PC-3 (cell line): ENCODE results near the gene SHBG. TPM values are rescaled to one million over a fixed set of nuclear protein-coding genes. Genes with fewer than 3 reads are reported as not detected.

Source experiments
- ATAC-seq: fragments of 200-7000 bp; cut with Tn5 transposase; 2 replicates; pipeline ENCODE4 v1.9.1; 2020; ENCODE audit warnings: mild to moderate bottlenecking, moderate library complexity
- BruUV-seq: library from RNA; stranded (reverse); fragments of 400-500 nt; replicated peaks from 2 replicates; lab custom pipeline; 2021; lab: Mats Ljungman, UMichigan
- CTCF ChIA-PET: fragments of 300-600 bp; sonication (Branson Sonifier 250); formaldehyde crosslinking; loops from one replicate; lab custom pipeline; 2022; ENCODE audit warnings: antibody characterized with exemption; lab: Charles Lee
- POLR2A ChIA-PET: fragments of 300-600 bp; sonication (Branson Sonifier 250); formaldehyde crosslinking; loops from one replicate; lab custom pipeline; 2022; ENCODE audit warnings: antibody characterized with exemption; ENCODE audit not compliant: unreplicated experiment; lab: Charles Lee
- DNase-seq: peaks from one replicate; pipeline ENCODE4 v3.0.0-alpha.2; 2015
- H2AFZ ChIP-seq: fragments of 300-600 bp; sonication (generic); 2 replicates; pipeline ENCODE4 v1.6.0; 2016; ENCODE audit warnings: antibody characterized with exemption, low read length
- H3F3A ChIP-seq: fragments of 300-600 bp; sonication (generic); one replicate; pipeline ENCODE4 v1.6.0; 2017; ENCODE audit warnings: antibody characterized with exemption, low read length, control low read depth, mild to moderate bottlenecking; ENCODE audit not compliant: unreplicated experiment
- H3K27ac ChIP-seq: fragments of 300-600 bp; sonication (generic); 2 replicates; pipeline ENCODE4 v1.5.1; 2016; ENCODE audit warnings: mild to moderate bottlenecking, low read length
- H3K27me3 ChIP-seq: fragments of 300-600 bp; sonication (generic); 2 replicates; pipeline ENCODE4 v1.6.1; 2016; ENCODE audit warnings: low read length, mixed read lengths
- H3K36me3 ChIP-seq: fragments of 300-600 bp; sonication (generic); 2 replicates; pipeline ENCODE4 v1.6.1; 2016; ENCODE audit warnings: low read depth, mixed run types, low read length, mixed read lengths
- H3K4me1 ChIP-seq: fragments of 300-600 bp; sonication (generic); 2 replicates; pipeline ENCODE4 v1.5.1; 2016; ENCODE audit warnings: low read length; ENCODE audit not compliant: insufficient read depth
- H3K4me2 ChIP-seq: fragments of 300-600 bp; sonication (generic); 2 replicates; pipeline ENCODE4 v1.6.0; 2016; ENCODE audit warnings: low read length
- H3K4me3 ChIP-seq: fragments of 300-600 bp; sonication (generic); 2 replicates; pipeline ENCODE4 v1.5.1; 2016; ENCODE audit warnings: mild to moderate bottlenecking, low read length, mixed read lengths
- H3K79me2 ChIP-seq: fragments of 300-600 bp; sonication (generic); 2 replicates; pipeline ENCODE4 v1.6.1; 2017; ENCODE audit warnings: low read length, mixed read lengths
- H3K9ac ChIP-seq: fragments of 300-600 bp; sonication (generic); 2 replicates; pipeline ENCODE4 v1.6.0; 2016; ENCODE audit warnings: mild to moderate bottlenecking, low read length
- H3K9me2 ChIP-seq: fragments of 300-600 bp; sonication (generic); replicated peaks from 2 replicates; pipeline ENCODE4 v1.6.1; 2016; ENCODE audit warnings: mixed run types, low read length, mixed read lengths
- H3K9me3 ChIP-seq: fragments of 300-600 bp; sonication (generic); 2 replicates; pipeline ENCODE4 v1.6.1; 2016; ENCODE audit warnings: low read length, mixed read lengths
- H4K20me1 ChIP-seq: fragments of 300-600 bp; sonication (generic); 2 replicates; pipeline ENCODE4 v1.6.1; 2016; ENCODE audit warnings: low read length, mixed read lengths
- EZH2 ChIP-seq: fragments of 300-600 bp; sonication (generic); IDR thresholded peaks from one replicate; pipeline ENCODE4 v1.6.1; 2017; ENCODE audit warnings: antibody characterized with exemption, mild to moderate bottlenecking, low read length; ENCODE audit not compliant: unreplicated experiment
- EZH2phosphoT487 ChIP-seq: fragments of 300-600 bp; sonication (generic); IDR thresholded peaks from 2 replicates; pipeline ENCODE4 v1.6.1; 2018; ENCODE audit warnings: mild to moderate bottlenecking, antibody characterized with exemption, low read length, borderline replicate concordance
- intact Hi-C: fragments of 100-400 bp; cut with micrococcal nuclease; formaldehyde crosslinking; loops from 2 replicates; pipeline ENCODE4 v1.9.0; 2023
- total RNA-seq: library from RNA; depleted of rRNA; stranded (reverse); fragments of >200 nt; gene quantifications from 2 replicates; pipeline ENCODE4 v1.2.3, GENCODE V29; 2014
- TF ChIP-seq, protein P1 (sequence below): fragments of 300-600 bp; sonication (generic); conservative IDR thresholded peaks from 2 replicates; pipeline ENCODE4 v1.5.1; 2017; ENCODE audit warnings: antibody characterized with exemption, low read depth, mild to moderate bottlenecking, low read length

Gene SHBG
- total RNA-seq, 1 experiment from 2014 or later = not detected

DNA sequence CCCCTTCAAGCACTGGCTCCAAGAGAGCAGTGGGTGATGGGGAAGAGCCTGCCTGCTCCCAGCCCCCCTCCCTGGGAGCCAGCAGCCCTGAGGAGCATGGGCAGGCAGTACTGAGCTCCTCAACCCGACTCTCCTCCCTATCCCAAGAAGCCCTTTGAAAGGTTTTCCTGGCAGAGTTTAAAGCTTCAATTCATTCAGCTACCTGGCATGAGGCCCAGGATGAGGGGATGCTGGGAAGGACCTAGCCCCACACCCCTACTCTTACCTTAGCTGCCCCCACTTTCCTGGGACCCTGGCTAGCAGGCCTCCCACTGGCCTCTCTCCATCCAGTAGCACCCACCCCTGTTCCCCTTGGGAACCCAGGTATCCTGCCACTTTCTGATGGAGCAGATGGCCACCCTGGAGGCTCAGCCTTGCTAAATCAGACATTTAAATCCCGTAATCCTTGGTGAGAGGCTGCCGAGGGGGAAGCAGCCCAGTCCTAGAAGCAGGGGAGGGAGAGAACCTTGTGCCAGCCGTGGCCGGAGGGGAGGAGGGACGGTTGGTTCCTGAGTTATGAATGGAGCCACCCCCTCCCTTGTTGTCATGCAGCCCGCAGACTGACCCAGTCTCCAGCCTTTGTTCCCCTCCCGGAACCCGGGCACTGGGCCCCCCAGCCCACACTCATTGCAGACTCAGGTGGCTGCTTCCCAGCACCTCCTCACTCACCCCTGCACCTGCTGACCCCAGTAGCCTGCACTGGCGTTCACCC, 37.9 kb downstream of the SHBG start:
- POLR2A ChIA-PET = interaction anchor here (0.6 to 0.7 kb wide), 2 partner anchors 12 to 77 kb away, joined by 4 read pairs; no protein-coding TSS in a partner anchor

GRCh38 chr17:7668482-7668881, 38.5 kb downstream of the SHBG start:
- CTCF ChIA-PET = no interaction called here
- no peak overlapping the region for H3K9ac ChIP-seq

More for the DNA sequence above, 37.9 kb downstream of the SHBG start:
- Histone ChIP-seq H3K4me3 (no peak overlapping the region), H3K27ac (no peak overlapping the region), H3K4me1 (no peaks in the 10 kb centered on the region), H3F3A (no peaks in the 10 kb centered on the region), H3K9ac (no peak overlapping the region), H3K36me3 (no peaks in the 10 kb centered on the region), H2AFZ (no peak overlapping the region), H3K9me3 (no peaks in the 10 kb centered on the region), H3K9me2 (no peaks in the 10 kb centered on the region), H3K27me3 (no peaks in the 10 kb centered on the region), H3K79me2 (no peaks in the 10 kb centered on the region), H4K20me1 (no peaks in the 10 kb centered on the region), H3K4me2 (no peak overlapping the region)
- TF ChIP-seq EZH2 = no peak
- TF ChIP-seq, protein P1, sequence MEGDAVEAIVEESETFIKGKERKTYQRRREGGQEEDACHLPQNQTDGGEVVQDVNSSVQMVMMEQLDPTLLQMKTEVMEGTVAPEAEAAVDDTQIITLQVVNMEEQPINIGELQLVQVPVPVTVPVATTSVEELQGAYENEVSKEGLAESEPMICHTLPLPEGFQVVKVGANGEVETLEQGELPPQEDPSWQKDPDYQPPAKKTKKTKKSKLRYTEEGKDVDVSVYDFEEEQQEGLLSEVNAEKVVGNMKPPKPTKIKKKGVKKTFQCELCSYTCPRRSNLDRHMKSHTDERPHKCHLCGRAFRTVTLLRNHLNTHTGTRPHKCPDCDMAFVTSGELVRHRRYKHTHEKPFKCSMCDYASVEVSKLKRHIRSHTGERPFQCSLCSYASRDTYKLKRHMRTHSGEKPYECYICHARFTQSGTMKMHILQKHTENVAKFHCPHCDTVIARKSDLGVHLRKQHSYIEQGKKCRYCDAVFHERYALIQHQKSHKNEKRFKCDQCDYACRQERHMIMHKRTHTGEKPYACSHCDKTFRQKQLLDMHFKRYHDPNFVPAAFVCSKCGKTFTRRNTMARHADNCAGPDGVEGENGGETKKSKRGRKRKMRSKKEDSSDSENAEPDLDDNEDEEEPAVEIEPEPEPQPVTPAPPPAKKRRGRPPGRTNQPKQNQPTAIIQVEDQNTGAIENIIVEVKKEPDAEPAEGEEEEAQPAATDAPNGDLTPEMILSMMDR = no peak
- no peak for TF ChIP-seq EZH2phosphoT487
- DNase-seq (no peak), ATAC-seq (no peak)
- intact Hi-C loops = no loop called here
- CTCF ChIA-PET = no interaction called here
- BruUV-seq = no TSS peak

More at GRCh38 chr17:7668482-7668881, 38.5 kb downstream of the SHBG start:
- BruUV-seq = no TSS peak
- no peaks in the 10 kb centered on the region for H3K27me3 ChIP-seq
- peaks cover 5% of the 10 kb centered on the region for H3K36me3 ChIP-seq
- no peaks in the 10 kb centered on the region for H3K9me3 ChIP-seq
- POLR2A ChIA-PET = no interaction called here
- no peaks in the 10 kb centered on the region for H3K79me2 ChIP-seq
- H4K20me1 ChIP-seq = no peaks in the 10 kb centered on the region
- H3K4me2 ChIP-seq = no peak overlapping the region
- no peak overlapping the region for H3K4me3 ChIP-seq
- no peaks in the 10 kb centered on the region for H3K4me1 ChIP-seq
- ATAC-seq = no peak
- no peak for TF ChIP-seq EZH2
- TF ChIP-seq EZH2phosphoT487 = no peak
- TF ChIP-seq, protein P1 = no peak
- no peaks in the 10 kb centered on the region for H3K9me2 ChIP-seq
- no peaks in the 10 kb centered on the region for H3F3A ChIP-seq
- intact Hi-C loops = no loop called here
- H2AFZ ChIP-seq = no peak overlapping the region
- DNase-seq = no peak
- no peak overlapping the region for H3K27ac ChIP-seq
